CD8-positive, alpha-beta memory T cell (primary cell): ENCODE results near the gene DQX1. TPM values are rescaled to one million over a fixed set of nuclear protein-coding genes. Genes with fewer than 3 reads are reported as not detected.

ENCODE experiments used
- CTCF ChIA-PET: fragments of 350-600 bp; sonication (Branson Sonifier 250); formaldehyde crosslinking; loops from one replicate; lab custom pipeline; 2021; ENCODE audit warnings: antibody characterized with exemption; lab: Charles Lee
- POLR2A ChIA-PET: fragments of 350-600 bp; sonication (Branson Sonifier 250); formaldehyde crosslinking; loops from one replicate; lab custom pipeline; 2021; ENCODE audit warnings: antibody characterized with exemption; lab: Charles Lee
- DNase-seq, 5 donors: peaks; one replicate each; pipeline versions ENCODE4 v3.0.0 to v3.0.0-alpha.2; 2020 to 2022; ENCODE audit warnings: mixed read lengths in 1 of 5
- H3K27ac ChIP-seq: one replicate; pipeline ENCODE4 v1.7.0; 2013; ENCODE audit warnings: low read depth, mild to moderate bottlenecking, low read length, moderate library complexity
- H3K27me3 ChIP-seq: 2 replicates; pipeline ENCODE4 v1.7.0; 2013; ENCODE audit warnings: low read length, mild to moderate bottlenecking; ENCODE audit not compliant: insufficient read depth, poor library complexity, severe bottlenecking
- H3K36me3 ChIP-seq: 2 replicates; pipeline ENCODE4 v1.7.0; 2013; ENCODE audit warnings: mild to moderate bottlenecking, low read length, moderate library complexity; ENCODE audit not compliant: insufficient read depth
- H3K4me1 ChIP-seq: 2 replicates; pipeline ENCODE4 v1.7.0; 2013; ENCODE audit warnings: mild to moderate bottlenecking, low read length, moderate library complexity; ENCODE audit not compliant: insufficient read depth
- H3K4me3 ChIP-seq: 2 replicates; pipeline ENCODE4 v1.7.0; 2013; ENCODE audit warnings: mild to moderate bottlenecking, low read length
- H3K9me3 ChIP-seq: 2 replicates; pipeline ENCODE4 v1.7.0; 2013; ENCODE audit warnings: mild to moderate bottlenecking, low read length
- H3K27ac Mint-ChIP-seq, 8 donors: one replicate each; pipeline ENCODE4 v1.8.0; 2020 to 2021; ENCODE audit warnings: mixed read lengths in 8 of 8, mild to moderate bottlenecking in 6 of 8, inconsistent platforms in 3 of 8, moderate library complexity in 3 of 8
- H3K27me3 Mint-ChIP-seq, 2 donors: one replicate each; pipeline ENCODE4 v1.8.0; 2020 to 2021; ENCODE audit warnings: mixed read lengths in 2 of 2, mild to moderate bottlenecking in 1 of 2, moderate library complexity in 1 of 2
- H3K36me3 Mint-ChIP-seq, 3 donors: one replicate each; pipeline ENCODE4 v1.8.0; 2020 to 2021; ENCODE audit warnings: mixed read lengths in 3 of 3, inconsistent platforms in 1 of 3, mild to moderate bottlenecking in 1 of 3
- H3K4me1 Mint-ChIP-seq, 3 donors: one replicate each; pipeline ENCODE4 v1.8.0; 2020 to 2021; ENCODE audit warnings: mixed read lengths in 3 of 3, inconsistent platforms in 1 of 3, mild to moderate bottlenecking in 1 of 3
- H3K4me3 Mint-ChIP-seq, 7 donors: one replicate each; pipeline ENCODE4 v1.8.0; 2020 to 2021; ENCODE audit warnings: mixed read lengths in 7 of 7, mild to moderate bottlenecking in 6 of 7, moderate library complexity in 4 of 7, inconsistent platforms in 2 of 7
- H3K9me3 Mint-ChIP-seq, 5 donors: one replicate each; pipeline ENCODE4 v1.8.0; 2020 to 2022; ENCODE audit warnings: mixed read lengths in 5 of 5, mild to moderate bottlenecking in 3 of 5, moderate library complexity in 2 of 5, inconsistent platforms in 1 of 5
- polyA plus RNA-seq: library from polyadenylated mRNA; unstranded; fragments of 300-500 nt; fragmentation: Illumina TruSeq; gene quantifications from one replicate; pipeline ENCODE4 v1.2.3, GENCODE V29; 2021
- total RNA-seq, 2 experiments: library from RNA; stranded (reverse); gene quantifications; one replicate each; pipeline ENCODE4 v1.2.3, GENCODE V29; 2021

DQX1 gene
- total and polyA plus RNA-seq, 3 experiments from 2014 or later = 0.51 to 0.83 TPM; not detected in 1

DNA sequence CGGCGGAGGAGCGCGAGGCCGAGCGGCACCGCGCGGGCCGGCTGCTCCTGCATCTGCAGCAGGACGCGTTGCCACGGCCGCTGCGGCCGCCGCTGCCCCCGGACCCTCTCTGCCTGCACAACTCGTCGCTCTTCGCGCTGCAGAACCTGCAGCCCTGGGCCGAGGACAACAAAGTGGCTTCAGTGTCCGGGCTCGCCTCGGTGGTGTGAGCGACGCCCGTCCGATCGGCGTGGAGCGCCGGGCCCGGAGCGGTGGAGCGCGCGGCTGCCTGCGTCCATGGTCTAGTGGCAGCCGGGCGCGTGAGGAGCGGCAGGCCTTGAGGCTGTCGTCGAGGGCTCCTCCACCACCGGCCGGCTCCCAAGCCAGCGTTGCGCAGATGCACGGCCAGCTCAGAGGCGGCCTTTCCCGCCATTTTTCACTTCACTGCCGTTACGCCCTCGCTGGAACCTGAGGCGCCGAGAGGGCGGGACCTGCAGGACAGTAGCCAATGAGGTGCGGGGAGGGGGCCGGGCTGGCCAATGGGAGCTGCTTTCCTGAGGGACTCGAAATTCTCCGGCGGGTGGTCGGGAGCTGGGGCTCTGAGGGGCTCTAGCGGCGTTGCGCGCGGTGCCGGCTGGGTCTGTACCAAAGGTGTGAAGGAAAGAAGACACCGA is 9.9 kb downstream of the DQX1 start:
- peaks cover 76% of the 10 kb centered on the region for H3K27me3 ChIP-seq
- H3K4me3 Mint-ChIP-seq = peak overlapping the region in 6 of 7 donors; percentile 66 to 86 (median 74)
- H3K36me3 ChIP-seq = no peaks in the 10 kb centered on the region
- H3K9me3 ChIP-seq = no peaks in the 10 kb centered on the region
- H3K36me3 Mint-ChIP-seq = no peaks in the 10 kb centered on the region
- H3K27ac ChIP-seq = no peak overlapping the region
- H3K4me1 Mint-ChIP-seq = peaks cover 15 to 32% (median 18%) of the 10 kb centered on the region in 3 donors
- peak; percentile 28 to 78 (median 62) for DNase-seq
- no peaks in the 10 kb centered on the region for H3K9me3 Mint-ChIP-seq
- peak overlapping the region in 1 of 8 donors; percentile 61 for H3K27ac Mint-ChIP-seq
- POLR2A ChIA-PET = interaction anchor here (1.0 kb wide), 2 partner anchors 9 to 10 kb away, joined by 3 read pairs; partner anchors contain the start of gene PCGF1
- H3K4me1 ChIP-seq = peaks cover 33% of the 10 kb centered on the region
- CTCF ChIA-PET = interaction anchor here (2.0 kb wide), 1 partner anchor 33 kb away, joined by 6 read pairs; the partner anchor contains the start of genes CCDC142 and TTC31
- H3K4me3 ChIP-seq = no peak overlapping the region
- peaks cover 61 to 79% of the 10 kb centered on the region in 2 donors for H3K27me3 Mint-ChIP-seq

DNA sequence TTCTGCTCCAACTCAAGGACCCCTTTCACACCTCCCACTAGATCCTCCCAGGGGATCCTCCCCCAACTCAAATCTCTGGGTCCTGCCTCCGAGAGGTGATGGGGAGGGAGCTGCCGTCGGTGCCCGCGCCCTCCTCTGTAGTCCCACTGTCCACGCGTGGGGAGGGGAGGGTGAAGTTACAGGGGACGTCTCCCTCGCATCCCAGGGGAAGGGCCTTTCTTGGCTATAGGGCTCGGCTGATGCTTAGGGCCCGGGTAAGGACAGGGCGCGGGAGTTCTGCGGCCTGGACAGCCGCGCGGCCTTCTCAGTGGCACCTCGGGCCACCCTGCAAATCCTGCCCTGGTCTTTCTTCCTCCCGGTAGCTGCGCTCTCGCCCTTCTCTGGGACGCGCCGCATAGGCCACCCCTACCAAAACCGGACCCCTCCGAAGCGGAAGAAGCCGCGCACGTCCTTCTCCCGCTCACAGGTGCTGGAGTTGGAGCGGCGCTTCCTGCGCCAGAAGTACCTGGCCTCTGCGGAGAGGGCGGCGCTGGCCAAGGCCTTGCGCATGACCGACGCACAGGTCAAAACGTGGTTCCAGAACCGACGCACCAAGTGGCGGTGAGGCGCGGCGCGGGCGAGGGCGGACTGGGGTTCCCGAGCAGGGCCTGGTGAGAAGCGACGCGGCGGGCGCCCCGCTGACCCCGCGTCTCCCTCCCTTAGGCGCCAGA is 10.6 kb downstream of the DQX1 start:
- Histone ChIP-seq H3K9me3 (no peaks in the 10 kb centered on the region), H3K36me3 (no peaks in the 10 kb centered on the region), H3K27ac (no peak overlapping the region), H3K4me1 (peaks cover 33% of the 10 kb centered on the region), H3K4me3 (no peak overlapping the region), H3K27me3 (peaks cover 73% of the 10 kb centered on the region)
- Mint-ChIP-seq H3K9me3 (no peaks in the 10 kb centered on the region), H3K27ac (peak overlapping the region in 1 of 8 donors; percentile 47), H3K4me1 (peaks cover 15 to 32% (median 18%) of the 10 kb centered on the region in 3 donors), H3K4me3 (peak overlapping the region in 6 of 7 donors; percentile 60 to 85 (median 70)), H3K27me3 (peaks cover 66 to 77% of the 10 kb centered on the region in 2 donors), H3K36me3 (no peaks in the 10 kb centered on the region)
- DNase-seq = peak in 1 of 5 donors; percentile 15
- CTCF ChIA-PET = interaction anchor here (1.6 kb wide), 1 partner anchor 15 kb away, joined by 3 read pairs; no protein-coding TSS in a partner anchor
- POLR2A ChIA-PET = interaction anchor here (1.0 kb wide), 1 partner anchor 9 kb away, joined by 3 read pairs; no protein-coding TSS in a partner anchor

DNA sequence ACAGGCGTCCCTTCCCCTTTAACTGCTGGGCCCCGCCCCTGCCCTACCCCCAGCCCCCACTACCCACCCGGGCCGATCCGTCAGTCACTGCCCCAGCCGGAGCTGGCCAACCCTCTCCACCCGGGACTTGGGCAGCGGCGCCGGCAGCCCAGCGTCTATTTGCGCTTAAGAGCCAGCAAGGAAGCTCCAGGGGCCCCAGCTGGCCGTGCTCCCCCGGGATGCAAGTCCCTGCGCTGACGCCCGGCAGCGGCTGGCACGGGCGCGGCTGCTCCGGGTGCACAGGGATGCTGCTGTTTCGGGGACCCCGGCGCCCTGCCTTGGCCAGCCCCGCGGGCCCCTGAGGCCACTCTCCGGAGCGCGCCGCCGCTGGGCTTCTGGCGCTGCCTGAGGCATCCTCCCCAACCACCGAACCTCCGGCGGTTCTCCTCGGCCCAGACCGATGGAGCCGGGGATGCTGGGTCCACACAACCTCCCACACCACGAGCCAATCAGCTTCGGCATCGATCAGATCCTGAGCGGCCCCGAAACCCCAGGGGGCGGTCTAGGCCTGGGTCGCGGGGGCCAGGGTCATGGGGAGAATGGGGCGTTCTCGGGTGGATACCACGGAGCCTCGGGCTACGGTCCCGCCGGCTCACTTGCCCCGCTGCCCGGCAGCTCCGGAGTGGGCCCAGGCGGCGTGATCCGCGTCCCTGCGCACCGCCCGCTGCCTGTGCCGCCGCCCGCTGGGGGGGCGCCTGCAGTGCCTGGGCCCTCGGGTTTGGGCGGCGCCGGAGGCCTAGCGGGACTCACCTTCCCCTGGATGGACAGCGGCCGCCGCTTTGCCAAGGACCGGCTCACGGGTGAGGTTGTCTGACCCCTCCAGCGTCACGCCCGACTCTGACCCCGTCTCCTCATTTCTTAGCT is 11.4 kb downstream of the DQX1 start, which contains the start of gene TLX2:
Gene TLX2, plus strand, starts transcription at position 83 of the 903 bp plus-strand sequence. Its CDS starts 357 bp downstream, at position 440.
- Mint-ChIP-seq H3K4me3 (peak within 1 kb of the TSS; percentile 48 to 85 (median 68)), H3K4me1 (peaks cover 15 to 32% (median 18%) of the 10 kb centered on the region in 3 donors), H3K27ac (peak within 1 kb of the TSS in 1 of 8 donors; percentile 29), H3K9me3 (no peaks in the 10 kb centered on the region), H3K36me3 (no peaks in the 10 kb centered on the region), H3K27me3 (peaks cover 60 to 74% of the 10 kb centered on the region in 2 donors)
- Histone ChIP-seq H3K27ac (no peak within 1 kb of the TSS), H3K4me3 (no peak within 1 kb of the TSS), H3K36me3 (no peaks in the 10 kb centered on the region), H3K27me3 (peaks cover 66% of the 10 kb centered on the region), H3K9me3 (no peaks in the 10 kb centered on the region), H3K4me1 (peaks cover 33% of the 10 kb centered on the region)
- CTCF ChIA-PET = interaction anchor here (1.6 kb wide), 1 partner anchor 14 kb away, joined by 3 read pairs; no protein-coding TSS in a partner anchor
- peak in 1 of 5 donors; percentile 18 for DNase-seq
- POLR2A ChIA-PET = no interaction called here

DNA sequence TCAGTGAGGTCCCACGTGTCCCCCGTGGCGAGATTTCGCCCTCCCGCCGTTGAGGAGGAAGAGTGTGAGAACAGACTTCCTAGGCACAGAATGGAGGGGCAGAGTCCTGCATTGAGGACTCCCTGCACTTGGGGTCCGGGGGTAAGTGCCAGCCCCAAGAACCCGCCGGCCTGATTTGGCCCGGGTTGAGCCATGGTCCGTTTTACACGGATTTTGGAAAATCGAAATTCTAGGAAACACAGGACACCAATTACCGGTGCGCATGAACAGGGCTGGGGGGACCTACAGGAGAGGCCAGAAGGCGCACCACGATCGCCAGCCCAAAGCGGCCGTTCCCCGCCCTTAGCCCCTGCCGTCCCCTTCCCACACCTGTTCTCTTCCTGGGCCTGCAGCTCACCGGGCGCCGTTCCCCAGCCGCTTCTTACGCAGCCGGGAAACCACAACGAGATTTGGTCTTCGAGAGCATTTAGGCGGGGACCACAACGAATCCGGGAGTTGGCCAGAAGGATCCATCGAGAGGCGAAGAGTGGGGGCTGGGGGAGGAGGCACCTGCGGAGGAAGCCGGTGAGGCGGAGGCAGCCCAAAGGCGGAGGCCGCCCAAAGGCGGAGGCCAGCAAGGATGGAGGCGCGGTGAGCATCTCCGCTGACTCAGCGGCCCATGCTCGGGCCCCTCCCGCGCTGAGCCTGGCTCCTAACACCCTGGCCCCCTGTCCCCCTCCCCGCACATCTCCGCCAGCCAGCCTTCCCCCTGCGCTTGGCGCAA is 12.2 kb downstream of the DQX1 start:
- Mint-ChIP-seq H3K9me3 (no peaks in the 10 kb centered on the region), H3K4me3 (peak overlapping the region; percentile 41 to 82 (median 48)), H3K27me3 (peaks cover 51 to 67% of the 10 kb centered on the region in 2 donors), H3K4me1 (peaks cover 17 to 34% (median 18%) of the 10 kb centered on the region in 3 donors), H3K27ac (peak overlapping the region in 1 of 8 donors; percentile 29), H3K36me3 (no peaks in the 10 kb centered on the region)
- DNase-seq = peak in 2 of 5 donors; percentile 7 to 25
- Histone ChIP-seq H3K27ac (no peak overlapping the region), H3K27me3 (peaks cover 58% of the 10 kb centered on the region), H3K36me3 (no peaks in the 10 kb centered on the region), H3K4me3 (no peak overlapping the region), H3K4me1 (peaks cover 33% of the 10 kb centered on the region), H3K9me3 (no peaks in the 10 kb centered on the region)
- ChIA-PET POLR2A (interaction anchor here (1.5 kb wide), 1 partner anchor 10 kb away, joined by 7 read pairs; no protein-coding TSS in a partner anchor), CTCF (interaction anchor here (1.6 kb wide), 1 partner anchor 13 kb away, joined by 3 read pairs; no protein-coding TSS in a partner anchor)

DNA sequence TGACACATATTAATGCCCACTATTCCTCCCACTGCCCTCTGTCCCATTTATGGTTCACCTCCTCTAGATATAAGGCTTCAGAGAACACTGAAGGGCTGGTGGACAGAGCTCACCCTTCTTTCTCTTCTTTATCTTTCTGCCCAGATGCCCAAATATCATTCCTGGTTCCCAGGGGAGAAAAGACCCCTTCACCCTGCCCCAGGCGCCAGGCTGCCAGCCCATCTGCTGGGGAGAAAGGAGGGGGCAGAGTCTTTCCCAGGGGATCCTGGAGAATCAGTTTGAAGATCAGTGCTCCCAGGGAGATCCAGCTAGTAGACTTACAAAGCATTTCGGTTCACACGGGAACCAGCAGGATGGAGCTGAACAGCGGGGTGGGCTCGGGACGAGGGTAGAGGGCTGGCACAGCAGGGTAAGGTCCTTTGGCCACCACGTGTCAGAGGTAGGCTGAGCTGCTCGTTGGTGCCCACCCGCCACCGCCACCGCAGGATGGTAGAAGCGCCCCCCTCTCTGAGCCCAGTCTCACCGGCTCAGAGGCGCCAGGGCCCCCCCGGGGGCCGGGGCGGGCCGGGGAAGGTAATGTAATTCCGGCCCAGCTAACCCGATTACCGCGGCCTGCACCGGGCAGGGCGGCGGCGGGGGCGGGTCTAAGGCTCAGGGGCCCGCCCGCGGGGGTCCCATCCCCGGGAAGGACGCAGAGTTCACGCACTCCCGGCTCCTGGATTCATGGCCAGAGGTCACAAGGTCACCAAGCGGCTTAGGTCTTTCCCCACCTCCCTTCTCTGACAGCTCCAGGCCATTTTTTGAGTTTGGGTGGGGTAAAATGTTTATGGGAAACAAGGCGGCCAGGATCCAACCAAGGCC is 13.1 kb downstream of the DQX1 start:
- peak overlapping the region in 1 of 8 donors; percentile 29 for H3K27ac Mint-ChIP-seq
- H3K9me3 ChIP-seq = no peaks in the 10 kb centered on the region
- H3K4me1 ChIP-seq = peaks cover 38% of the 10 kb centered on the region
- DNase-seq = no peak
- peaks cover 46 to 59% of the 10 kb centered on the region in 2 donors for H3K27me3 Mint-ChIP-seq
- peaks cover 0 to 2% (median 0%) of the 10 kb centered on the region in 3 donors for H3K36me3 Mint-ChIP-seq
- H3K27me3 ChIP-seq = peaks cover 49% of the 10 kb centered on the region
- H3K9me3 Mint-ChIP-seq = no peaks in the 10 kb centered on the region
- H3K27ac ChIP-seq = no peak overlapping the region
- H3K36me3 ChIP-seq = no peaks in the 10 kb centered on the region
- peaks cover 24 to 42% (median 25%) of the 10 kb centered on the region in 3 donors for H3K4me1 Mint-ChIP-seq
- no peak overlapping the region for H3K4me3 ChIP-seq
- POLR2A ChIA-PET = interaction anchor here (0.6 to 1.5 kb wide), 2 partner anchors 9 to 16 kb away, joined by 3 to 7 read pairs; partner anchors contain the start of gene AUP1
- CTCF ChIA-PET = no interaction called here
- peak overlapping the region in 5 of 7 donors; percentile 41 to 80 (median 47) for H3K4me3 Mint-ChIP-seq
